GM18951 (cell line): ENCODE data around the gene CHST13.

Source experiments
- POLR2A ChIP-seq: IDR thresholded peaks from 4 replicates; pipeline ENCODE4 v1.6.1; 2011; ENCODE audit warnings: mild to moderate bottlenecking; ENCODE audit not compliant: insufficient read length, insufficient read depth; ENCODE audit errors: extremely low read depth
- in situ Hi-C: fragments of 300-500 bp; cut with MboI; formaldehyde crosslinking; loops from one replicate; pipeline ENCODE4 v1.12.0; 2022; ENCODE audit warnings: low sequenced_read_pairs, mixed read lengths, inconsistent platforms; ENCODE audit not compliant: unreplicated experiment

The CHST13 gene

DNA sequence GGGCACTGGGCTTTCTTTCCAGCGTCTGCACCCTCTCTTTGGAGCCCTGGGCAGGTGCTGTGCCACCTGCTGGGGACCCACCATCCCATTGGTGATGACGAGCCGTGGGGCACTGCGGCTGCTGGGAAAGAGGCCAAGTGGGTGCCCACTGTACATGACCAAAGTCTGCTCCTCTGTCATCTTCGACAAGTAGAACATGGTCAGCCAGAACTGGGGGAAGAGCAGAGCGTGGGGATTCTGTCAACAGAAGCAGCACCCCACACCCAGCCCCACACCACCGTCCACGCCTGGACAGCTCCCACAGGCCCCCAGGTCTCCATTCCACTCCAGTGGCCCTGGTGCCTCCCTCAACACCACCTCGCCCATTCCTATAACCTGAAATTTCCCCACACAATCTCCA lies 16.1 kb upstream of the CHST13 start:
- no peak for TF ChIP-seq POLR2A
- in situ Hi-C loops: no loop called here

DNA sequence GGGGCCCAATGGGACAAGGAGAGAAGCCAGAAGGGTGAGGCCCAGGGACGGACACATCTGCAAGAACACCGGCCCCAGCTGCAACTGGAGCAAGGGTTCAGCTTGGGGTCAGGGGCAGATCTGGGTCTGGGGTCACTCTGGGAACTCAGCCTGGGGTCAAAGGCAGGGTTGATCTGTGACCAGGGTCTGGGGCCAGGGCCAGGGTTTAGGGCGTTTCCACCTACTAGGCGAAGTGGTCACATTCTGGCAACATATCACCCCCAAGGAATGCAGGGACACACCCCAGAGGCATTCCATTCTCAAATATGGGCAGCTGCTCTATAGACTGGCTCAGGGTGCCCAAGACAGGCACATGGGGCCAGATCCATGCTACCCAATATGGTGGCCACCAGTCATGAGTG lies 15.4 kb upstream of the CHST13 start:
- no peak for TF ChIP-seq POLR2A
- in situ Hi-C loops: no loop called here

DNA sequence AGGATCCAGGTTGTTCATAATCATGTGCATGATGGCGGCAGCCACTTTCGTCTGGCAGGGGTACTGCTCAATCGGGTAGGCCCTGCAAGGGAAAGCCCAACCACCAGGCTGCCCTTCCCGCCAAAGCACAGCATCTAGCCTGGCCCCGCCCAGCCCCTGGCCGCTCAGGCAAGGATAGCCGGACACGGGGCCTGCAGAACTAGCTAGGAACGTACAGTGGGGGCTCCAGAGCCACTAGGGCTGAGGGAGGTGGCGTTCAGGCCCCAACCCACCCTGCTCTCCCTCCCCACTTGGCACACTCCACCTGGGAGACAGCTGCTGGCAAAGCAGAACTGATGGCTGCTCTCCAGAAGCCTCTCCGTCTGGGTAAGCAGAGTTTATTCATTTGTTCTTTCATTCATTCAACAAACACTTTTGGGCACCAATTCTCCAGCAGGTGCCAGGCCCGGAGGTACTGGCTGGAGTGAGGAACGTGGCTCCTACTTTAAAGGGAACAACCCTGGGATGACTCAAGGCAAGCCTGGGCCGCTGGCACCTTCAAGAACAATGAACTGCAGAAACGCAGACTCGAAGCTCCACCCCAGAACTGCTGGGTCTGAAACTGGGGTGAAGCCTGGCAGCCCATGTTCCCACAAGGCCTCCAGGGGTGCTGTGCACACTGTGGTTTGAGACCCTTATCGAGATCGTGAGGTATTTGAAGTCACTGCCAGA lies 14.2 kb upstream of the CHST13 start:
- in situ Hi-C loops: no loop called here
- TF ChIP-seq POLR2A: no peak

DNA sequence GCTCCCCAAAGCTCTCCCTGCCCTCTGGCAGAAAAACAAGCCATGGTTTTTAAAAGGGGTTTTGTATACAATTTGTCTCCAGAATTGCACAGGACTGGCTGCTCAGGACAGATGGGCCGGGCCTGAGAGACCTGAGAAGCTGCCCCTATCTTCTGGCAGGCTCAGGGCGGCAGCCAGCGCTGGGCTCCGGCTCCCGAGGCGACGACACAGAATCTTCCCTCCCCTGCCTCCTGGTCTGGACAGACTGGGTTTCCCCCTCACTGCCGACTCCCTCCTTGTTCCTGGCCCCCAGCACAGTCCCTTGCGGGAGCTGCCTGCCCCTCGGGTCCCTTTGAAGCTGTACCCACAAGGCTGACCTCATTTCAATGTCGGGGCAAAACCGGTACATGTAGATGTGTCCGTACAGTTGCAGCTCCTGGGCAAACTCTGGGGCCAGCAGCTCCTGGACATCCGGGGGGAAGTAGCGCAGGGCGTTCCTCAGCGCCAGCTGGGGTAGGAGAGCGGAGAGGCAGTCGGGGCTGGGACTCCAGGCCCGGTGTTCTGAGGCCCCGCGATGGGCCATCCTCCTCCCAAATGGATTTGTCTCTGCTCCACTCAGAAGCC lies 13.5 kb upstream of the CHST13 start:
- in situ Hi-C loops: no loop called here
- no peak for TF ChIP-seq POLR2A

DNA sequence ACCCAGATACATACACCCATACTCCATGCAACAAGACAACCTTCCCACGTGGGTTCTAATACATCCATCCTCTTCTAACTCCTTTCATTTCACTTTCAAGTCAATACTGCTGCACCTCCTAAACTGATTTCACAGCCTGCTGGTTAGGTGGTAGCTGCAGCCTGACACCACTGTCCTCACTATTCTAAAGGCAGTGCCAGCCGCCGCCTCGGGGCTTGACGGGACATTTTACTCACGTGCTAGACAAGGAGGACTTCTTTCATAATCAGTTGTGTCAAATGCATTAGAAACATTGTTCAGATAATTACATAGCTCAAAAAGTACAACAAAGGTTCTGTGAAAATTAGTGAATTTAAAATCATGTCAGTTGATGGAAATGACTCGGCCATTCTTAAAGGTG lies 12.7 kb upstream of the CHST13 start:
- no peak for TF ChIP-seq POLR2A
- in situ Hi-C loops: no loop called here

DNA sequence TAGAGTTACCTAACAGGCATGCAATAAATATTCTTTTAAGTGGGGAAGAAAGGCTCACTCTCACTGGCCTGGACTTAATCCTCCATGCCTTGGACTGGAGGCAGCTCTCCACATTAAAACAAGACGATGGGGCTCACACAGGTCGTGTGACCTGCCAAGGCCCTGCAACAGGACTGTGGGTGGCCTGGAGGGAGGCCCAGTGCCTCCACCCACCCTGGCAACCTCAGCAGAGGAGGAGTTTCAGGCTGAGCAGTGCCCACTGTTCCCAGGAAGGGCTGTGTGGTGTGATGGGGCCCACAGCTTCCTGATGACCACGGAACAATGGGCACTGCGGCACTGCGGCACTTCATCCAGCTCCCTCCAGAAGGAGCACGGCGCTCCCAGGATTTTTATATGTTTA lies 11.9 kb upstream of the CHST13 start:
- TF ChIP-seq POLR2A: no peak
- in situ Hi-C loops: no loop called here

DNA sequence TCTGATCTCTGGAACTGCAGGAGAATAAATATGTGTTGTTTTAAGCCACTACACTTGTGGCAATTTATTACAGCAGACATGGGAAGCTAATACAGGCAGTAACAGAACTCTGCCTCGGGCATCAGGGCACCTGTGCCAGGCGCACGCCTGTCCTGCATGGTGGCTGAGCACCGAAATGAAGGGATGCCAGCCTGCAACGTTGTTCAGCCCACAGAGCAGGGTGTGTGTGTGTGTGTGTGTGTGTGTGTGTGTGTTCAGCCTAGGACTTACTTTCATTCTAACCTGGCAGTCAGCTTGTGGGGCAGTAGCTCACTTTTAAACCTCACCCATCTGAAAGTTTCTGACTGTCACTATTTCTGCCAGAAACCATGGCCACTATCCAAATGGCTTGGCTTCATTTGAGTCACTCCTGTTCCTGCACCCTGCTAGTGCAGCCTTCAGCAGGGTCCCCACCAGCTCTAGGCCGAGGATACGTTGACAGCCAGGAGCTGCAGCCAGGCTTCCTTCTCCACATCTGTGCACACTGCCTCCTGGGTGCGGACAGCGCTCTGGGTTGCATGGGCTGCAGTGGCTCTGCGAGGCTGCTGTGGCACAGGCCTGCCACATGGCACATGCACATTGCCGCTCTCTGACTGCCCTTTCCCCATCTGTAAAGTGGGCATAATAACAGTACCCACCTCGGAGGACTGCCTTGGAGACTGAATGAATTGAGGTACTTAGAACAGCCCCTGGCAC lies 10.9 kb upstream of the CHST13 start:
- no peak for TF ChIP-seq POLR2A
- in situ Hi-C loops: no loop called here

DNA sequence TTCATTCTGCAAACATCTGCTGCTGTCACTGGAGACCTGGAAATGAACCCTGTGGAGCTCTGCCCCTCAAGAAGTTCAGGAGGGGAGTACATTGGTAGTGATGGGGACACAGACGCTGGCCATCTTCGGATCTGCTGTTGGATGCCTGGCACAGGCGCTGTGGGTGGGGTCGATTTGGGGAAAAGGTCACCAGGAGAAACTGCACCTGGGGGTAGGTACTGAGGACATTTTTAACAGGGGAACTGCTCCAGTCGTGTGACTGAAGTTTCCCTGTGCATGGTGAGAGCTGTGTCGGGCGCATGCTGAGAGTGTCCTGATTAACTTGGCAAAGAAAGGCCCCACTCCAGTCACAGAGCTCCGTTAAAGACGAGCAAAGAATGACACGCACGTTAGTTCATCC lies 9.8 kb upstream of the CHST13 start:
- no peak for TF ChIP-seq POLR2A
- in situ Hi-C loops: no loop called here

DNA sequence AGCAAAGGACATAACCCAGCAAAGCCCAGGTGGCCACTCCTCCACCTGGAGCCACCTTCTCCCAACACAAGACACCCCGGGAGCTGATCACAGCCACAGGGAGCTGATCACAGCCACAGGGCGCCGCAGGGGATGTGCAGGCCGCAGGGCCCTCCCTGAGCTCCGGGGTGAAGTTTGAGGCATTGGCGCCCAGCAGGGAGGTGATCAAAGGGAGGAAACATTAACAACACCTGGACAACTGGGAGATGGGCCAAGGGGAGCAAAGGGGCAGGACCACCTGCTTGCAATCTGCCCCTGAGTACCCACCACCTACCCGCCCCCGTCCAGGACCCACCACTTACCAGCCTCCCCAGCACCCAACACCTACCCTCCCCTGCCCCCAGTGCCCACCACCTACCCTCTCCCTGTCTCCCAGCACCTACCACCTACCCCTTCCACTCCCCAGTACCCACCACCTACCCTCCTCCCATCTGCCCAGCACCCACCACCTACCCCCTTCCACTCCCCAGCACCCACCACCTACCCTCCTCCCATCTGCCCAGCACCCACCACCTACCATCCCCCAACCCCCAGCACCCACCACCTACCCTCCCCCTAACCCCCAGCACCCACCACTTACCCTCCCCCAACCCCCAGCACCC lies 8.8 kb upstream of the CHST13 start:
- TF ChIP-seq POLR2A: no peak
- in situ Hi-C loops: no loop called here

DNA sequence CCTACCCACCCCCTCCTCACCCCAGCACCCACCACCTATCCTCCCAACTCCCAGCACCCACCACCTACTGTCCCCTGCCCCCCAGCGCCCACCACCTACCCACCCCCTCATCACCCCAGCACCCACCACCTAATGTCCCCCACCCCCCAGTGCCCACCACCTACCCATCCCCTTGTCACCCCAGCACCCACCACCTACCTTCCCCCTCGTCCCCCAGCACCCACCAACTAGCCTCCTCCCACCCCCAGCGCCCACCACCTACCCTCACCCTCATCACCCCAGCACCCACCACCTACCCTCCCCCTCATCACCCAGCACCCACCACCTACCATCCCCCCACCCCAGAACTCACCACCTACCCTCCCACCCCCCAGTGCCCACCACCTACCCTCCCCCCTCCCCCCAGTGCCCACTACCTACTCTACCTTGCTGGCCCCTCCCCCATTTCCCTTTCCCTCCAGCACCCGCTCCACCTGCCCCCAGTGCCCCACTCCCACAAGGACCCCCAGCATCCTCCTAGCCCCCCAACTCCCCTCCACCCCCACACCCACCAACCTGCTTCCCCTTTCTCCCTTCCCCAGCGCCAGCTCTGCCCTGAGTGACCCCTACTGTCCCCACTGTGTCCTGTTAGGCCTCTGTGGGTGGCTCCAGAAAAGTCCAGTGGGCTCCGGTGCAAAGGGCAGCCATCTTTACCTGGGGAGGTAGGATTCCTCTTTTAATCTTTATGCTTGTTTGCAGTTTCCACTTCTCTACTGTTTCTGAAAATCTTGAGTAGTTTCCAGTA lies 7.6 kb upstream of the CHST13 start:
- in situ Hi-C loops: no loop called here
- no peak for TF ChIP-seq POLR2A

DNA sequence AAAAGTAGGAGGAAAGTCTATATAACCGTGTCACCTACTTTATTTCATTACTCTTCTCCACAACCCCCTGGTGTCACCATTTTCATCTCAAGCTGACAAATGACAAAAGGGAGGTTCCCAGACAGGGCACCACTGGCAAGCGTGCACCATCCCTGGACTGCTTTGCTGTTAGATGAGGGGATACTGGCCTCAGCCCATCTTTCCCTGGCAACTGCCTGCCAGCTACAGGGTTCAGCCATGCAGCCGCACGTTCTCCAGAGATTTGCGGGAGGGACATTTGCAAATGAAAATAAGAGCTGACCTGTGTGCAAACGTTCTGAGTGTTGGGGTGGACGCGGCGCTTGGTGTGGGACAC lies 7.0 kb upstream of the CHST13 start:
- TF ChIP-seq POLR2A: no peak
- in situ Hi-C loops: no loop called here

DNA sequence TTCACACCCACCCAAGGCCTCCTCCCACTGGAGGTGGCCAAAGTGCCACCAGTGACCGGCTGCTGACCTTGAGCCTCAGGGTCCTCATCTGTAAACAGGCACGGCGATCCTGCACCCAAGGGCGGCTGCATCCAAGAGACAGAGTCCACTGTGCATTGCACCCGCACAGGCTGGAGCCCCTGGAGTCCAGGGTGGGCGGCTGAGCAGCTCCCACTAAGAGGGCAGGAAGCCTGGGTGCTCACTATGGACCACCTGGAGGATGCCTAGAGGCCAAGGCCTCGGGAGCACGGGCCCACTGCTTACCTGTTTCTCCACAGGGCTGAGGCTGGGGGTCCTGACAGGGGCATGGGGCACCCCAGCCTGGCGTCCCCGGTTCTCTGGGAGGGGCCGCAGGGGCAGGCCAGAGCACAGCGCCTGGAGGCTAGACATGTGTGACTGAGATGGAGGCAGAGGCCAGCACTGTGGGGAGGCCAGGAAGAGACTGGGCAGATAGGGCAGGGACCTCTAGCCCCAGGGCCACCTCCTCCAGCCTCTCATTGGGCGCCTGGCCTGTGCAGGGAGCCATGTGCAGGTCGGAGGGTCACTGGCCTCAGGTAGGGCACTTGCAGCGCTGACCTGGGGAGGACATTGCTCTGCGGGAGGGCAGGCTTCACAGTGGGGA lies 6.5 kb upstream of the CHST13 start, which contains the start of gene UROC1:
TSS of gene UROC1 (minus strand) at position 483 of the 661 bp plus-strand sequence. CDS start at position 429, 54 bp downstream.
- no peak for TF ChIP-seq POLR2A
- in situ Hi-C loops: no loop called here
